HEK293 (cell line): ENCODE measurements around the gene ZSCAN16.

Experiments used
- KLF1 ChIP-seq: fragments of 450-650 bp; formaldehyde crosslinking; IDR thresholded peaks from 2 replicates; pipeline ENCODE4 v1.5.1; 2016; ENCODE audit warnings: missing biosample characterization, missing genetic modification characterization
- MEIS1 ChIP-seq: sonication (generic); formaldehyde crosslinking; IDR thresholded peaks from 2 replicates; pipeline ENCODE4 v1.8.1; 2022; ENCODE audit warnings: missing genetic modification reagents, mild to moderate bottlenecking, borderline replicate concordance
- REPIN1 ChIP-seq: fragments of 450-650 bp; formaldehyde crosslinking; IDR thresholded peaks from 2 replicates; pipeline ENCODE4 v1.5.1; 2017; ENCODE audit warnings: missing biosample characterization, missing genetic modification characterization, low read depth
- SP3 ChIP-seq: fragments of 450-650 bp; formaldehyde crosslinking; IDR thresholded peaks from 2 replicates; pipeline ENCODE4 v1.5.1; 2016; ENCODE audit warnings: missing biosample characterization, missing genetic modification characterization
- ZBTB20 ChIP-seq: fragments of 450-650 bp; formaldehyde crosslinking; IDR thresholded peaks from 2 replicates; pipeline ENCODE4 v1.5.1; 2016; ENCODE audit warnings: missing biosample characterization, missing genetic modification characterization
- ZBTB48 ChIP-seq: fragments of 450-650 bp; formaldehyde crosslinking; IDR thresholded peaks from 2 replicates; pipeline ENCODE4 v1.5.1; 2016; ENCODE audit warnings: missing biosample characterization, missing genetic modification characterization
- ZBTB8A ChIP-seq: fragments of 450-650 bp; formaldehyde crosslinking; IDR thresholded peaks from 2 replicates; pipeline ENCODE4 v1.5.1; 2016; ENCODE audit warnings: missing biosample characterization, missing genetic modification characterization
- ZEB2 ChIP-seq: fragments of 450-650 bp; formaldehyde crosslinking; IDR thresholded peaks from 2 replicates; pipeline ENCODE4 v1.5.1; 2016; ENCODE audit warnings: missing biosample characterization, missing genetic modification characterization
- ZNF214 ChIP-seq: fragments of 450-650 bp; formaldehyde crosslinking; IDR thresholded peaks from 2 replicates; pipeline ENCODE4 v1.5.1; 2017; ENCODE audit warnings: missing biosample characterization, mild to moderate bottlenecking, missing genetic modification characterization, borderline replicate concordance
- ZNF223 ChIP-seq: fragments of 450-650 bp; formaldehyde crosslinking; IDR thresholded peaks from 2 replicates; pipeline ENCODE4 v1.5.1; 2016; ENCODE audit warnings: missing biosample characterization, missing genetic modification characterization
- ZNF274 ChIP-seq, 2 experiments: fragments of 200-500 bp in 1 of 2; fragments of 450-650 bp in 1 of 2; sonication (Bioruptor generic) in 1 of 2; formaldehyde crosslinking in 1 of 2; IDR thresholded peaks; 2 replicates each; pipeline versions ENCODE4 v1.5.1 to v1.6.1; 2014 to 2016; ENCODE audit warnings: borderline replicate concordance in 1 of 2, inconsistent platforms in 1 of 2, low read length in 1 of 2, missing biosample characterization in 1 of 2, missing genetic modification characterization in 1 of 2
- ZNF335 ChIP-seq: fragments of 450-650 bp; formaldehyde crosslinking; conservative IDR thresholded peaks from 2 replicates; pipeline ENCODE4 v1.5.1; 2016; ENCODE audit warnings: missing biosample characterization, missing genetic modification characterization
- ZNF394 ChIP-seq: fragments of 450-650 bp; formaldehyde crosslinking; IDR thresholded peaks from 2 replicates; pipeline ENCODE4 v1.5.1; 2016; ENCODE audit warnings: missing biosample characterization, missing genetic modification characterization, mild to moderate bottlenecking, moderate library complexity, borderline replicate concordance
- ZNF426 ChIP-seq: fragments of 450-650 bp; formaldehyde crosslinking; IDR thresholded peaks from 2 replicates; pipeline ENCODE4 v1.5.1; 2017; ENCODE audit warnings: missing biosample characterization, missing genetic modification characterization, mild to moderate bottlenecking, inconsistent platforms, moderate library complexity
- ZNF610 ChIP-seq: fragments of 450-650 bp; formaldehyde crosslinking; IDR thresholded peaks from 2 replicates; pipeline ENCODE4 v1.5.1; 2016; ENCODE audit warnings: missing biosample characterization, missing genetic modification characterization, borderline replicate concordance
- ZNF629 ChIP-seq: fragments of 450-650 bp; formaldehyde crosslinking; IDR thresholded peaks from 2 replicates; pipeline ENCODE4 v1.5.1; 2017; ENCODE audit warnings: missing biosample characterization, missing genetic modification characterization
- ZNF701 ChIP-seq: fragments of 450-650 bp; formaldehyde crosslinking; IDR thresholded peaks from 2 replicates; pipeline ENCODE4 v1.5.1; 2016; ENCODE audit warnings: missing biosample characterization, missing genetic modification characterization
- ZNF707 ChIP-seq: fragments of 450-650 bp; formaldehyde crosslinking; IDR thresholded peaks from 2 replicates; pipeline ENCODE4 v1.5.1; 2016; ENCODE audit warnings: missing biosample characterization, missing genetic modification characterization
- ZNF791 ChIP-seq: fragments of 450-650 bp; formaldehyde crosslinking; IDR thresholded peaks from 2 replicates; pipeline ENCODE4 v1.5.1; 2016; ENCODE audit warnings: missing biosample characterization, missing genetic modification characterization
- TF ChIP-seq, protein P1 (sequence below): fragments of 450-650 bp; formaldehyde crosslinking; IDR thresholded peaks from 2 replicates; pipeline ENCODE4 v1.5.1; 2016; ENCODE audit warnings: missing biosample characterization, missing genetic modification characterization
- TF ChIP-seq, protein P2 (sequence below): fragments of 450-650 bp; formaldehyde crosslinking; IDR thresholded peaks from 2 replicates; pipeline ENCODE4 v1.5.1; 2016; ENCODE audit warnings: missing biosample characterization, missing genetic modification characterization
- TF ChIP-seq, protein P3 (sequence below): fragments of 450-650 bp; formaldehyde crosslinking; optimal IDR thresholded peaks from 2 replicates; pipeline ENCODE3; 2016; ENCODE audit warnings: missing biosample characterization, mild to moderate bottlenecking, missing genetic modification characterization
- TF ChIP-seq, protein P4 (sequence below): fragments of 450-650 bp; formaldehyde crosslinking; IDR thresholded peaks from 2 replicates; pipeline ENCODE4 v1.5.1; 2016; ENCODE audit warnings: missing biosample characterization, missing genetic modification characterization
- TF ChIP-seq, protein P5 (sequence below): fragments of 450-650 bp; formaldehyde crosslinking; IDR thresholded peaks from 2 replicates; pipeline ENCODE4 v1.5.1; 2017; ENCODE audit warnings: missing biosample characterization, mild to moderate bottlenecking, missing genetic modification characterization, moderate library complexity
- TF ChIP-seq, protein P6 (sequence below): fragments of 450-650 bp; formaldehyde crosslinking; IDR thresholded peaks from 2 replicates; pipeline ENCODE4 v1.5.1; 2016; ENCODE audit warnings: missing biosample characterization, missing genetic modification characterization
- TF ChIP-seq, protein P7 (sequence below): fragments of 450-650 bp; formaldehyde crosslinking; IDR thresholded peaks from 2 replicates; pipeline ENCODE4 v1.5.1; 2017; ENCODE audit warnings: missing biosample characterization, missing genetic modification characterization

Gene ZSCAN16

DNA sequence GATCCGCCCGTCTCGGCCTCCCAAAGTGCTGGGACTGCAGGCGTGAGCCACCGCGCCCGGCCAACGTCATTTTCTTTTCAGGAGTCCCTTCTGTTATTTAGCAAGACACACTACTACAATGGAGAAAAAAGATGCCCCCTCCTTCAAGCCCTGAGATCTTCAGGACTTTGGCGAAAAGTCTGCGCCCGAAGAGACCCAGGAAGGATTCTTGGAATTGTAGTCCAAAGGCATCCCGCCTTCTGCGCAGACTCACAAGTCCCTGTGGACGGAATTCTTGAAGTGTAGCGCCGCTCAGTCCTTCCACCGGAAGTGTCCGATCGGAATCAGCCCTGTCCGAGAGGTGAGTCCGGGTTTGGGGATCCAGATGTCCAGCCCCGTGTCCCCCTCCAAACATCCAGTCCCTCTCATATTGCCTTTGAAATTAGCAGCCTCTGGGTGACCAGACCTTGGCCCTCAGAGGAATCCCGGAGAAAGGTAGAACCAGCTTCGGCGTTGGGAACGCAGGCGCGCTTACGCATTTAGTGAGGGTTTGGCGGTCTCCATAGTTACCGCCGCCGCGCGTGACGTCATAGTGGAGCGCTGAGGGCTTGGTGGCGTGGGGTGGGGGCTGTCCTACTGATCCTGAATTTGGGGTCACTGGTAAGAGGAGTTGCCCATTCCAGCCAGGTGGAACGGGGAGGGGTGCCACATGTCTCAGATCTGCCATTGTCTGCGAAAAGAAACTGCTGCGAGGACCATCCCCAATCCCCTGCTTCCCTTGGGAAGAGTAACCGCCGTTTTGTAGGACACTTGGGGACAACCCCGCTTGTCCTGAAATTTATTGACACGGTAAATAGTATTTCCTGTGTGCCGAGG is 43.6 kb upstream of the ZSCAN16 start (continued):
- TF ChIP-seq, protein P1, sequence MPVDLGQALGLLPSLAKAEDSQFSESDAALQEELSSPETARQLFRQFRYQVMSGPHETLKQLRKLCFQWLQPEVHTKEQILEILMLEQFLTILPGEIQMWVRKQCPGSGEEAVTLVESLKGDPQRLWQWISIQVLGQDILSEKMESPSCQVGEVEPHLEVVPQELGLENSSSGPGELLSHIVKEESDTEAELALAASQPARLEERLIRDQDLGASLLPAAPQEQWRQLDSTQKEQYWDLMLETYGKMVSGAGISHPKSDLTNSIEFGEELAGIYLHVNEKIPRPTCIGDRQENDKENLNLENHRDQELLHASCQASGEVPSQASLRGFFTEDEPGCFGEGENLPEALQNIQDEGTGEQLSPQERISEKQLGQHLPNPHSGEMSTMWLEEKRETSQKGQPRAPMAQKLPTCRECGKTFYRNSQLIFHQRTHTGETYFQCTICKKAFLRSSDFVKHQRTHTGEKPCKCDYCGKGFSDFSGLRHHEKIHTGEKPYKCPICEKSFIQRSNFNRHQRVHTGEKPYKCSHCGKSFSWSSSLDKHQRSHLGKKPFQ (tag by site-specific recombination), result no peak
- no peak for TF ChIP-seq ZNF274 (IDR thresholded peaks at IDR 0.05; ENCODE audit: low read length)
- TF ChIP-seq ZNF274 (tag by site-specific recombination; IDR thresholded peaks at IDR 0.05; ENCODE audit: borderline replicate concordance), result no peak
- peak; percentile 9; the same call in 1 of the 2 replicates for TF ChIP-seq ZBTB20 (tag by site-specific recombination)
- peak; percentile 83 for TF ChIP-seq ZNF394 (tag by site-specific recombination)
- peak; percentile 58; the same call in 1 of the 2 replicates for TF ChIP-seq REPIN1 (tag by site-specific recombination)
- TF ChIP-seq MEIS1, result no peak
- no peak for TF ChIP-seq ZNF214 (tag by site-specific recombination)
- TF ChIP-seq, protein P2, sequence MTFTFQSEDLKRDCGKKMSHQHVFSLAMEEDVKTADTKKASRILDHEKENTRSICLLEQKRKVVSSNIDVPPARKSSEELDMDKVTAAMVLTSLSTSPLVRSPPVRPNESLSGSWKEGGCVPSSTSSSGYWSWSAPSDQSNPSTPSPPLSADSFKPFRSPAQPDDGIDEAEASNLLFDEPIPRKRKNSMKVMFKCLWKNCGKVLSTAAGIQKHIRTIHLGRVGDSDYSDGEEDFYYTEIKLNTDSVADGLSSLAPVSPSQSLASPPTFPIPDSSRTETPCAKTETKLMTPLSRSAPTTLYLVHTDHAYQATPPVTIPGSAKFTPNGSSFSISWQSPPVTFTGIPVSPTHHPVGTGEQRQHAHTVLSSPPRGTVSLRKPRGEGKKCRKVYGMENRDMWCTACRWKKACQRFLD (tag by site-specific recombination), result no peak
- TF ChIP-seq ZNF707 (tag by site-specific recombination), result no peak
- peak; percentile 82; the same call in 1 of the 2 replicates for TF ChIP-seq ZNF610 (tag by site-specific recombination)
- TF ChIP-seq ZEB2 (tag by site-specific recombination), result 0 out of 2 replicates have a peak, but pooled peaks have one; percentile 5
- TF ChIP-seq, protein P3, sequence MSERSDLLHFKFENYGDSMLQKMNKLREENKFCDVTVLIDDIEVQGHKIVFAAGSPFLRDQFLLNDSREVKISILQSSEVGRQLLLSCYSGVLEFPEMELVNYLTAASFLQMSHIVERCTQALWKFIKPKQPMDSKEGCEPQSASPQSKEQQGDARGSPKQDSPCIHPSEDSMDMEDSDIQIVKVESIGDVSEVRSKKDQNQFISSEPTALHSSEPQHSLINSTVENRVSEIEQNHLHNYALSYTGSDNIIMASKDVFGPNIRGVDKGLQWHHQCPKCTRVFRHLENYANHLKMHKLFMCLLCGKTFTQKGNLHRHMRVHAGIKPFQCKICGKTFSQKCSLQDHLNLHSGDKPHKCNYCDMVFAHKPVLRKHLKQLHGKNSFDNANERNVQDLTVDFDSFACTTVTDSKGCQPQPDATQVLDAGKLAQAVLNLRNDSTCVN (tag by site-specific recombination), result peak; percentile 64
- TF ChIP-seq ZBTB8A (tag by site-specific recombination), result peak; percentile 67
- TF ChIP-seq ZBTB48 (tag by site-specific recombination), result 0 out of 2 replicates have a peak, but pooled peaks have one; percentile 14
- TF ChIP-seq ZNF426 (tag by site-specific recombination), result no peak
- TF ChIP-seq, protein P4, sequence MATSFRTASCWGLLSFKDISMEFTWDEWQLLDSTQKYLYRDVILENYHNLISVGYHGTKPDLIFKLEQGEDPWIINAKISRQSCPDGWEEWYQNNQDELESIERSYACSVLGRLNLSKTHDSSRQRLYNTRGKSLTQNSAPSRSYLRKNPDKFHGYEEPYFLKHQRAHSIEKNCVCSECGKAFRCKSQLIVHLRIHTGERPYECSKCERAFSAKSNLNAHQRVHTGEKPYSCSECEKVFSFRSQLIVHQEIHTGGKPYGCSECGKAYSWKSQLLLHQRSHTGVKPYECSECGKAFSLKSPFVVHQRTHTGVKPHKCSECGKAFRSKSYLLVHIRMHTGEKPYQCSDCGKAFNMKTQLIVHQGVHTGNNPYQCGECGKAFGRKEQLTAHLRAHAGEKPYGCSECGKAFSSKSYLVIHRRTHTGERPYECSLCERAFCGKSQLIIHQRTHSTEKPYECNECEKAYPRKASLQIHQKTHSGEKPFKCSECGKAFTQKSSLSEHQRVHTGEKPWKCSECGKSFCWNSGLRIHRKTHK (tag by site-specific recombination), result no peak
- TF ChIP-seq, protein P5, sequence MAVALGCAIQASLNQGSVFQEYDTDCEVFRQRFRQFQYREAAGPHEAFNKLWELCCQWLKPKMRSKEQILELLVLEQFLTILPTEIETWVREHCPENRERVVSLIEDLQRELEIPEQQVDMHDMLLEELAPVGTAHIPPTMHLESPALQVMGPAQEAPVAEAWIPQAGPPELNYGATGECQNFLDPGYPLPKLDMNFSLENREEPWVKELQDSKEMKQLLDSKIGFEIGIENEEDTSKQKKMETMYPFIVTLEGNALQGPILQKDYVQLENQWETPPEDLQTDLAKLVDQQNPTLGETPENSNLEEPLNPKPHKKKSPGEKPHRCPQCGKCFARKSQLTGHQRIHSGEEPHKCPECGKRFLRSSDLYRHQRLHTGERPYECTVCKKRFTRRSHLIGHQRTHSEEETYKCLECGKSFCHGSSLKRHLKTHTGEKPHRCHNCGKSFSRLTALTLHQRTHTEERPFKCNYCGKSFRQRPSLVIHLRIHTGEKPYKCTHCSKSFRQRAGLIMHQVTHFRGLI, result peak; percentile 48; the same call in 1 of the 2 replicates
- TF ChIP-seq, protein P6, sequence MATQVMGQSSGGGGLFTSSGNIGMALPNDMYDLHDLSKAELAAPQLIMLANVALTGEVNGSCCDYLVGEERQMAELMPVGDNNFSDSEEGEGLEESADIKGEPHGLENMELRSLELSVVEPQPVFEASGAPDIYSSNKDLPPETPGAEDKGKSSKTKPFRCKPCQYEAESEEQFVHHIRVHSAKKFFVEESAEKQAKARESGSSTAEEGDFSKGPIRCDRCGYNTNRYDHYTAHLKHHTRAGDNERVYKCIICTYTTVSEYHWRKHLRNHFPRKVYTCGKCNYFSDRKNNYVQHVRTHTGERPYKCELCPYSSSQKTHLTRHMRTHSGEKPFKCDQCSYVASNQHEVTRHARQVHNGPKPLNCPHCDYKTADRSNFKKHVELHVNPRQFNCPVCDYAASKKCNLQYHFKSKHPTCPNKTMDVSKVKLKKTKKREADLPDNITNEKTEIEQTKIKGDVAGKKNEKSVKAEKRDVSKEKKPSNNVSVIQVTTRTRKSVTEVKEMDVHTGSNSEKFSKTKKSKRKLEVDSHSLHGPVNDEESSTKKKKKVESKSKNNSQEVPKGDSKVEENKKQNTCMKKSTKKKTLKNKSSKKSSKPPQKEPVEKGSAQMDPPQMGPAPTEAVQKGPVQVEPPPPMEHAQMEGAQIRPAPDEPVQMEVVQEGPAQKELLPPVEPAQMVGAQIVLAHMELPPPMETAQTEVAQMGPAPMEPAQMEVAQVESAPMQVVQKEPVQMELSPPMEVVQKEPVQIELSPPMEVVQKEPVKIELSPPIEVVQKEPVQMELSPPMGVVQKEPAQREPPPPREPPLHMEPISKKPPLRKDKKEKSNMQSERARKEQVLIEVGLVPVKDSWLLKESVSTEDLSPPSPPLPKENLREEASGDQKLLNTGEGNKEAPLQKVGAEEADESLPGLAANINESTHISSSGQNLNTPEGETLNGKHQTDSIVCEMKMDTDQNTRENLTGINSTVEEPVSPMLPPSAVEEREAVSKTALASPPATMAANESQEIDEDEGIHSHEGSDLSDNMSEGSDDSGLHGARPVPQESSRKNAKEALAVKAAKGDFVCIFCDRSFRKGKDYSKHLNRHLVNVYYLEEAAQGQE (tag by site-specific recombination), result peak; percentile 64
- peak; percentile 93 for TF ChIP-seq ZNF335
- TF ChIP-seq SP3 (tag by site-specific recombination), result peak; percentile 75
- no peak for TF ChIP-seq ZNF791
- TF ChIP-seq, protein P7, sequence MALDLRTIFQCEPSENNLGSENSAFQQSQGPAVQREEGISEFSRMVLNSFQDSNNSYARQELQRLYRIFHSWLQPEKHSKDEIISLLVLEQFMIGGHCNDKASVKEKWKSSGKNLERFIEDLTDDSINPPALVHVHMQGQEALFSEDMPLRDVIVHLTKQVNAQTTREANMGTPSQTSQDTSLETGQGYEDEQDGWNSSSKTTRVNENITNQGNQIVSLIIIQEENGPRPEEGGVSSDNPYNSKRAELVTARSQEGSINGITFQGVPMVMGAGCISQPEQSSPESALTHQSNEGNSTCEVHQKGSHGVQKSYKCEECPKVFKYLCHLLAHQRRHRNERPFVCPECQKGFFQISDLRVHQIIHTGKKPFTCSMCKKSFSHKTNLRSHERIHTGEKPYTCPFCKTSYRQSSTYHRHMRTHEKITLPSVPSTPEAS (tag by site-specific recombination), result peak; percentile 47
- no peak for TF ChIP-seq ZNF223
- no peak for TF ChIP-seq KLF1
- TF ChIP-seq ZNF629 (tag by site-specific recombination), result peak; percentile 99
- no peak for TF ChIP-seq ZNF701 (tag by site-specific recombination)
